ENCODE measurements around the gene LILRA2.

DNA sequence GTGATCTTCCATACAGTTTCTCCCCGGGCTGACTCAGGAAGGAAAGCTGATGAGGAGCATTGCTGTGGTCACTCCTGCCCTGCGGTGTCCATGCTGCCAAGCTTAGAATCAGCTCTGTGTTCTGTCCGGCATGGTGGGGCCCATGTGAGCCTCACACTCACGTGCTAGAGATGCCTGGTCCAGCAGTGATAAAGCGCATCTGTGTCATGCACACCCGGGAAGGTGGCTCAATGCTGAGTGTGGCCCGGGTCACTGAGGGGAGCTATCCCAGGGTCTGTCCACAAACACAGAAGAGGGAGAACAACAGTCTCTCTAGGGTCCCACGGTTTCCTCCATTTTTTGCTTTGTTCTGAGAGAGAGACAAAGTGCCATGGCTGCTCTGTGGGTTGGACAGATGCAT is 53.2 kb downstream of the LILRA2 start:
- TF ChIP-seq ETV6 (CRISPR knock-in tag; IDR thresholded peaks at IDR 0.05): no peak
- TF ChIP-seq, protein P1, sequence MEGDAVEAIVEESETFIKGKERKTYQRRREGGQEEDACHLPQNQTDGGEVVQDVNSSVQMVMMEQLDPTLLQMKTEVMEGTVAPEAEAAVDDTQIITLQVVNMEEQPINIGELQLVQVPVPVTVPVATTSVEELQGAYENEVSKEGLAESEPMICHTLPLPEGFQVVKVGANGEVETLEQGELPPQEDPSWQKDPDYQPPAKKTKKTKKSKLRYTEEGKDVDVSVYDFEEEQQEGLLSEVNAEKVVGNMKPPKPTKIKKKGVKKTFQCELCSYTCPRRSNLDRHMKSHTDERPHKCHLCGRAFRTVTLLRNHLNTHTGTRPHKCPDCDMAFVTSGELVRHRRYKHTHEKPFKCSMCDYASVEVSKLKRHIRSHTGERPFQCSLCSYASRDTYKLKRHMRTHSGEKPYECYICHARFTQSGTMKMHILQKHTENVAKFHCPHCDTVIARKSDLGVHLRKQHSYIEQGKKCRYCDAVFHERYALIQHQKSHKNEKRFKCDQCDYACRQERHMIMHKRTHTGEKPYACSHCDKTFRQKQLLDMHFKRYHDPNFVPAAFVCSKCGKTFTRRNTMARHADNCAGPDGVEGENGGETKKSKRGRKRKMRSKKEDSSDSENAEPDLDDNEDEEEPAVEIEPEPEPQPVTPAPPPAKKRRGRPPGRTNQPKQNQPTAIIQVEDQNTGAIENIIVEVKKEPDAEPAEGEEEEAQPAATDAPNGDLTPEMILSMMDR (IDR thresholded peaks at IDR 0.05): no peak
- TF ChIP-seq NR3C1 (CRISPR knock-in tag; conservative IDR thresholded peaks at IDR 0.05; ENCODE audit: low read depth): no peak
- TF ChIP-seq, protein P2, sequence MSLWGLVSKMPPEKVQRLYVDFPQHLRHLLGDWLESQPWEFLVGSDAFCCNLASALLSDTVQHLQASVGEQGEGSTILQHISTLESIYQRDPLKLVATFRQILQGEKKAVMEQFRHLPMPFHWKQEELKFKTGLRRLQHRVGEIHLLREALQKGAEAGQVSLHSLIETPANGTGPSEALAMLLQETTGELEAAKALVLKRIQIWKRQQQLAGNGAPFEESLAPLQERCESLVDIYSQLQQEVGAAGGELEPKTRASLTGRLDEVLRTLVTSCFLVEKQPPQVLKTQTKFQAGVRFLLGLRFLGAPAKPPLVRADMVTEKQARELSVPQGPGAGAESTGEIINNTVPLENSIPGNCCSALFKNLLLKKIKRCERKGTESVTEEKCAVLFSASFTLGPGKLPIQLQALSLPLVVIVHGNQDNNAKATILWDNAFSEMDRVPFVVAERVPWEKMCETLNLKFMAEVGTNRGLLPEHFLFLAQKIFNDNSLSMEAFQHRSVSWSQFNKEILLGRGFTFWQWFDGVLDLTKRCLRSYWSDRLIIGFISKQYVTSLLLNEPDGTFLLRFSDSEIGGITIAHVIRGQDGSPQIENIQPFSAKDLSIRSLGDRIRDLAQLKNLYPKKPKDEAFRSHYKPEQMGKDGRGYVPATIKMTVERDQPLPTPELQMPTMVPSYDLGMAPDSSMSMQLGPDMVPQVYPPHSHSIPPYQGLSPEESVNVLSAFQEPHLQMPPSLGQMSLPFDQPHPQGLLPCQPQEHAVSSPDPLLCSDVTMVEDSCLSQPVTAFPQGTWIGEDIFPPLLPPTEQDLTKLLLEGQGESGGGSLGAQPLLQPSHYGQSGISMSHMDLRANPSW (CRISPR knock-in tag; conservative IDR thresholded peaks at IDR 0.05; ENCODE audit: low read depth): no peak

Measured in WTC11 (cell line).